HG03045 (cell line): ENCODE data around the gene ZNF710.
"Not testable (repeated sequence)": the region's sequence is repeated elsewhere in the genome, so short reads cannot be mapped to it uniquely, and the experiment has no call there.

Experiments used
- ATAC-seq: cut with Tn5 transposase; IDR thresholded peaks from one replicate; pipeline ENCODE4 v1.9.1; 2021; ENCODE audit warnings: mild to moderate bottlenecking, moderate library complexity; ENCODE audit not compliant: unreplicated experiment

The ZNF710 gene

DNA sequence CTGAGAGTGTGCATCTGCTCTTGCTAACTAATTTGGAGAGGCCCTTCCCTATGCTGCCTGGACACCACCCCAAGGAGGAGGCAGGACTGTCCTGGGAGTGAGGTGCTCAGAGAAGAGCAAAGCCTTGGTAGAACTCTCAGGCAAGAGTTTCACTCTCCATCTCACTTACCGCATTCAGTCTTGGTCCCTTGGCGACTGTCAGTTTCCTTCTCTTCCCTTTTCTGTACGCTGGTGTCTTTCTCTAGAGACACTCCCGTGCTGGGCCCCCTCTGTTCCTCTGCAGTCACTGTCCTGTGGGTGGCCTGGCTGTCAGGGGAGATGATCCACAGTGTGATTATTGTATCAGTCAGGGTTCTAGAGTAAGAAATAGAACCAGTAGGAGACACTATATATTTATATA is 57.2 kb downstream of the ZNF710 start:
- ATAC-seq, result no peak

DNA sequence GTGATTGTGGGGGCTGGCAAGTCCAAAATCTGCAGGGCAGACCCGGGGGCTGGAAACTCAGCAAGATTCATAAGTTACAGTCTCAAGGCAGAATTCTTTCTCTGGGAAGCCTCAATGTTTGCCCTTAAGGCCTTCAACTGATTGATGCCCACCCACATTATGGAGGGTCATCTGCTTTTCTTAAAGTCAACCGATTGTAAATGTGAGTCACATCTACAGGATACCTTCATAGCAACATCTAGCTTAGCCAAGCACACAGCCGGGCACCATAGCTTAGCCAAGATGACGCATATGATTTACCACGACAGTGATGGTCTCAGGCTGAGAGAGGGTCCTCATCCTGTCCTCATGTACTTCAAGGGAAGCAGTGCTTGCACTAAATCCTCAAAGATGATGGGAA is 57.7 kb downstream of the ZNF710 start:
- no peak for ATAC-seq

DNA sequence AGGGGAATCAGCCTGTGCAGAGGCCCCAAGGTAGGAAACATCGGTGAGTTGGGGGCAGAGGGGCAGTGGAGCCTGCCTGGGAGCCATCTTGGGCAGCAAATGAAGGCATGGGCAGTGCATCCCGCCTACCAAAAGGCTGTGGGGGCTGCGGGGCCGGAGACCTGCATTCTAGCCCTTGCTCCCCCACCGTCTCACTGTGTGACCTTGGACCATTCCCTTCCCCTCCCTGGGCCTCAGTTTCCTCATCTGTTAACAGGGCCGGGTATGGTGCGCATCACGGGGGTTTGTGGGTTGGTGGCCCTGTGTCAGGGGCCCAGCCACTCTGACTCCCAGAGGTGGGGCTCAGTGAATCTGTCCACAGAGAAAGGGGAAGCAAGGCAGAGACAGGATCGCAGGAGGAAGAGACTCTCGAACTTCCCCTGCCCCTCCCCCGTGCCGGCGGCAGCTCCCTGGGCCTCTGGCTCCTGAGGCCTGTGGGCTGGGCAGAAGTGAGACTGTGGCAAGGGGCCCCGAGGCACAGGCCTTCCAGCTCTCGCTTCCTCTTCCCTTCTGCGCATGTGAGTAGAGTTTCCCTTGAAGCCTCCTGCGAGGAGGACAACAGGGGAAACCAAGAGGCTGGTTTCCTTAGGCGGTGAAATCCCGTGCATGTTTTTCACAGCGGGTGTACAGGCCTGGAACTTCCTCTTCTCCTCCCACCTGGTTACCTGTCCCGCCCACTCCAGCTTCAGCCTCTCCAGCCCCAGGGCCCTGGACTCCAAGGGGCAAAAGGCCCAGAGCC is 58.3 kb downstream of the ZNF710 start:
- ATAC-seq, result peak; percentile 80

DNA sequence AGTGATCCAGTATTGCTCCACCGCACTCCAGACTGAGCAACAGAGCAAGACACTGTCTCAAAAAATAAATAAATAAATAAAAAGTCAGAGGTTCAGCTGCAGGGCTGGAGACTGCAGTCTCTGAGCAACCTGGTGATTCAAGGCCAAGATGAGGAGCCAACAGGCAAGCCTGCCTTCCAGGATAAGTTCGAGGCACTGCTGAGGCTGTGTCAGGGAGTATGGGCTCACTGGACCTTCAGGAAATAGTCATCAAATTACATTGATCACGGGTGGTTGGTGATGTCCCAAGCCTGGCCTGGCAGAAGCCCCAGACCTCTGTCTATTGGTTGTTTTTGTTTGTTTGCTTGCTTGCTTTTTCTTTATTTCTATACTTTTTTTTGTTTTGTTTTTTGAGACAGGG is 59.7 kb downstream of the ZNF710 start:
- ATAC-seq, result no peak

DNA sequence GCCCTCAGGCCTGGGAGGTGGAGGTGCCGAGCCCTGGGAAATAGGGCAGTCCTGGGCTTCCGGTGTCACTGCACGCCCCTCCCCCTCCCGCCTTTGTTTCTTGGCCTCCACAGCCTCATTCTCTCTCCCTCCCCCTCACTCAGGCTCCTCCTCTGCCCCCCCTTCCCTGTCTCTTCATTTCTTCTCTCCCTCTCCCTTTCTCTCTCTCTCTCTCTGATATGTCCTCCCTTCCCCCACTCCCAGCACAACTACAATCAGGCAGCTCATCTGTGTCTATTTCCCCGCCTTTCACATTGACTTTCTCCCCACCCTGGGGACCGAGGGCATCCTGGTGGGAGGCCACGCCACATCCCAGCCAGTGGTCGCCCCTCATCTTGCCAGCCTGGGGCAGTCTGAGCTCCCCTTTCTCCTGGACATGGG is 60.9 kb downstream of the ZNF710 start:
- no peak for ATAC-seq

DNA sequence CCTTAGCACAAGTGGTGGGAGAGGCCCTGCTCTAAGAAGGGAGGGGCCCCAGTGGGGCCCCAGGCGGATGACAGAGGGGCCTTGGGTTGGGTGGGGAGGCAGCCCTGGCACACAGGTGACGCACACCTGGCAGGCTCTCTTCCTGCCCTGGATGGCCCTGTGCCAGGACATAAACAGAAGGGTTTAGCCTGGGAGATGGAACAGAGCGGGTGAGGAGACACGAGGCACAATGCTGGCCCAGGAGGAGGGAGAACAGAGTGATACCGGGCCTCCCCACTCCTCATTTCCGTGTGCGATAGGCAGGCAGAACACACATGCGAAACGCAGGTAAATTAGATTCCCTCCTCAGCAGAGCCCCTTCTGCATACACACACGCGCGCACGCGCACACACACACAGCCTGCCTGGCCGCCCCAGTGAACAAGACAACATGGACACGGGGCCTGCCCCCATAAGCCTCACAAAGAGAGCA is 61.4 kb downstream of the ZNF710 start:
- no peak for ATAC-seq

DNA sequence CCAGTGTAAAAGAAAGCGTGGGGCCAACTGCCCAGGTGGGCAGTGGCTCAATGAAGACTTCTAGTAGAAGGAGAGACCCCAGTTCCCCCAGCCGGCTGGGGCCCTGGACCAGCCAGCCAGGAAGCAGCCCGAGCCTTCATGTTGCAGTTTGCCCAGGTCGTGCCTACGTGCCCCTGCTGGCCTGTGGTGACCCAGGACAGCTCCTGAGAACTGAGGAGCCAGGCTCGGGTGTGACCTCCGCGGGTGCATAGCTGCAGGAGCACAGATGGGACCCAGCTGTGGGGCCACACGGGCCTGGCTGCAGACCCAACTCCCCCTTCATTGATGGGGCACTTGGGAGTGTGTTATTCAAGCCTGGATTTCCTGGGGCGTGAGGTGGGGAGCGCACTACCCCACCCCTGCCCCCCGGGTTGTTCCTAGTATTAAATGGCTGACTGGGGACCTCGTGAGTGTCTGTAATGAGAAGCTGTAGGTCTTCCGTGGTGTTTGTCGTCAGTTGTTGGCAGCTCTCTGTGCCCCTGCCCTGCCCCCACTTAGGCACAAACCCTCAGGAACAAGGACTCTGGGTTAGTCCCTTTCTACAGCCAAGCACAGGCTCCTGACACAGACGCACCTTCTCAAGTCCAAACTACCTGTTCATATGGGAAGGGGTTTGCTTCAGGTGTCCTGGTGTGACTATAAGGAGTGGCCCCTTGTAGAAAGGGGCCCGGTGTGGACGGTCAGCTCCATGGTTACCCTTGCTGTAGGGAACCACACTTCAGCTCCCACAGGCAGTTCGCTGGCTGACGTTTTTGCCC is 62.0 kb downstream of the ZNF710 start:
- no peak for ATAC-seq

DNA sequence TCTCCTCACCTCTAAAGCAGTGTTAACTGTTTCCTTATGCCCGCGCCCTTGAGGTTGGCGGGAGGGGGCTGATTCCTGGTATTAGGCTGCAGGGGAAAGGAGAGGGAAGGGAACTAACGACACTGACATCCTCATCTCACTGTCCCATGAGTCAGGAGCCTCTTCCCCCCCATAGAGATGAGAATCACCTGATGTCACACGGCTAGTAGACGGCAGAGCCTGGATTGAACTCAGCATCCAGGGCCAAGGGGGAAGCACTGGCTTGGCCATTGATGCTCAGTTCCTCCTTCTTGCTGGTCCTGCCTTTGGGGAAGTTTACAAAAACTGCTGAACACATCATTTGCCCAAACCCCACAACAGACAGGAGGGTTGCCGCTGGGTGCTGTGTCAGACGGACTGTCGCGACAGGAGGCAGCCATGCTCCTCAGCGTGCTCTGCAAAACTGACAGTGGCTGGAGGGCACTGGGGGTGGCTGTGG is 62.7 kb downstream of the ZNF710 start:
- ATAC-seq, result no peak

DNA sequence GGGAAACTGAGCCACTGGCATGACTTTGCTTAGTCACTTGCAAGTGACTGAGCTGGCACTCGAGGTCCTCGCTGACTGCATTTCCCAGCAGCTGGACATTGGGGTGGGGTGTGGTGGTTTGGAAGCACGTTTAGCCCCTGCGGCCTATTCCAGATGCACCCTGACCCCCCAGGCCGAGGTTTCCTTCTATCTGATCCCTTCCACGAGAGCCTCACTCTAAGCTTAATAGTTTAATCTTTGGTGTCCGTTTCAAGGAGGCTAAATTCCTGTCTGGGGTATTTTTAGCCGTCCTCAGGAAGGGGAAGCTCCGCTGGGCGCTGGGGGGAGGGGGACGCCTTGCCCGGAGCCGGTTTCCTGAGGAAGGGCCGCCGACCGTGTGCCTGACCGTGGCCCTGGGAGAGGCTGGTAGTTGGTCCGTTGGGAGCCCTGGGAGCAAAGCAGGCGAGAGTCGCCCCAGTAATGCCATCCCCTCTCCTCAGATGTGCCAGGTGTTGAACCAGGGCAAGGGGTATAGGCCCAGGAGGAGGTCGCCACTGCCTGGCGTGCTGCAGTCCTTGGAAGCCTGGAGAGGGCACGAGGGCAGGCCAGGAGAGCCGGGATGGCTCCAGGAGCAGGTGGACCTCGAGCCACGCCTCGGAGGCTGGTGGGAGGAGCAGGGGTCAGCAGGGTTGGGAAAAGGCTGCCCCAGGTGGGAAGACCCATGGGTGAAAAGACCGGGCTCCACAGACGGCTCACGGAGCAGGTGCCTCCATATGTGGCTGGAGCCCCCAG is 64.0 kb downstream of the ZNF710 start:
- no peak for ATAC-seq

DNA sequence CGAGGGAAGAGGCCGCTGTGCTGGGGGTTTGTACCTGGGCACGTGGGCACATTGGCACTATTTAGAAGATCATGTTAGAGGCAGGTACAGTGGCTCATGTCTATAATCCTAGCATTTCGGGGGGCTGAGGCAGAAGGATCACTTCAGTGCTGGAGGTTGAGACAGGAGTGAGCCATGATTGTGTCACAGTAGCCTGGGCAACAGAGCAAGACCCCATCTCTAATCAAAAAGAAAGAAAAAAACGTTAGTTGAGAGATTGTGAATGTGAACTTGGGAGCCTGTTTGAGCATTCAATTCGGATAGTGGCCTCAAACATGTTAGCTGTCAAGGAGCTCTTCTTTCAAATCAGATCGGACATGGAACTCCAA is 64.5 kb downstream of the ZNF710 start:
- no peak for ATAC-seq

DNA sequence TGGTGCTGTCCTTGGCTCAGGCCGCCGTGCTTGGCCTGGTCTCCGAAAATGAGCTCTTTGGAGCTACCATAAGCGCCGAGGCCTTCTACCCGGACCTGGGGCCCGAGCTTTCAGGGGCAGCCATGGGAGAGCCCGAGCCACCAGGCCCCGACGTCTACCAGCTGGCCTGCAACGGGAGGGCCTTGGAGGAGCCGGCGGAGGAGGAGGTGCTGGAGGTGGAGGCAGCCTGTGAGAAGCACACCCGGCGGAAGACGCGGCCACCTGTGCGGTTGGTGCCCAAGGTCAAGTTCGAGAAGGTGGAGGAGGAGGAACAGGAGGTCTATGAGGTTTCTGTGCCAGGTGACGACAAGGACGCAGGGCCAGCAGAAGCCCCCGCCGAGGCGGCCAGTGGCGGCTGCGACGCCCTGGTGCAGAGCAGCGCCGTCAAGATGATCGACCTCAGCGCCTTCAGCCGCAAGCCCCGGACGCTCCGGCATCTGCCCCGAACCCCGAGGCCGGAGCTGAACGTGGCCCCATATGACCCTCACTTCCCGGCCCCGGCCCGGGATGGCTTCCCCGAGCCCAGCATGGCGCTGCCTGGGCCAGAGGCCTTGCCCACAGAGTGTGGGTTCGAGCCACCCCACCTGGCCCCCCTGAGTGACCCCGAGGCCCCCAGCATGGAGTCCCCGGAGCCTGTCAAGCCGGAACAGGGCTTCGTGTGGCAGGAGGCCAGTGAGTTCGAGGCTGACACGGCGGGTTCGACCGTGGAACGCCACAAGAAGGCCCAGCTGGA is 66.2 kb downstream of the ZNF710 start:
- ATAC-seq, result no peak

DNA sequence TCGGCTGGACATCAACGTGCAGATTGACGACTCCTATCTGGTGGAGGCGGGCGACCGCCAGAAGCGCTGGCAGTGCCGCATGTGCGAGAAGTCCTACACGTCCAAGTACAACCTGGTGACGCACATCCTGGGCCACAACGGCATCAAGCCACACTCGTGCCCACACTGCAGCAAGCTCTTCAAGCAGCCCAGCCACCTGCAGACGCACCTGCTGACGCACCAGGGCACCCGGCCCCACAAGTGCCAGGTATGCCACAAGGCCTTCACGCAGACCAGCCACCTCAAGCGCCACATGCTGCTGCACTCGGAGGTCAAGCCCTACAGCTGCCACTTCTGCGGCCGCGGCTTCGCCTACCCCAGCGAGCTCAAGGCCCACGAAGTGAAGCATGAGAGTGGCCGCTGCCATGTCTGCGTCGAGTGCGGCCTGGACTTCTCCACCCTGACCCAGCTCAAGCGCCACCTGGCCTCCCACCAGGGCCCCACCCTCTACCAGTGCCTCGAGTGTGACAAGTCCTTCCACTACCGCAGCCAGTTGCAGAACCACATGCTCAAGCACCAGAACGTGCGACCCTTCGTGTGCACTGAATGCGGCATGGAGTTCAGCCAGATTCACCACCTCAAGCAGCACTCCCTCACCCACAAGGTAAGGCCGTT is 67.0 kb downstream of the ZNF710 start:
- no peak for ATAC-seq

DNA sequence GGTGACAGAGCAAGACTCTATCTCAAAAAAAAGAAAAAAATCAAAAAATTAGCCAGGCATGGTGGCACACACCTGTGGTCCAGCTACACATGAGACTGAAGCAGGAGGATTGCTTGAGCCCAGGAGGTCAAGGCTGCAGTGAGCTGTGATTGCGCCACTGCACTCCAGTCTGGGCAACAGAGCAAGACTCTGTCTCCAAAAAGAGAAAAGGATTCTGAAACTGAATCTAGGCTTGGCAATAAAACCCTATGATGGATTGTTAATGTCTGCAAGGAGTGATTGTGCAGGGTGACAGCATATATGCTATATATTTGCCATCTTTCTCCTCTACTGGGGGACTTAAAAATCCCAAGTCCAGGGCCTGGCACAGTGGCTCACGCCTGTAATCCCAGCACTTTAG is 69.5 kb downstream of the ZNF710 start:
- not testable (repeated sequence) for ATAC-seq

DNA sequence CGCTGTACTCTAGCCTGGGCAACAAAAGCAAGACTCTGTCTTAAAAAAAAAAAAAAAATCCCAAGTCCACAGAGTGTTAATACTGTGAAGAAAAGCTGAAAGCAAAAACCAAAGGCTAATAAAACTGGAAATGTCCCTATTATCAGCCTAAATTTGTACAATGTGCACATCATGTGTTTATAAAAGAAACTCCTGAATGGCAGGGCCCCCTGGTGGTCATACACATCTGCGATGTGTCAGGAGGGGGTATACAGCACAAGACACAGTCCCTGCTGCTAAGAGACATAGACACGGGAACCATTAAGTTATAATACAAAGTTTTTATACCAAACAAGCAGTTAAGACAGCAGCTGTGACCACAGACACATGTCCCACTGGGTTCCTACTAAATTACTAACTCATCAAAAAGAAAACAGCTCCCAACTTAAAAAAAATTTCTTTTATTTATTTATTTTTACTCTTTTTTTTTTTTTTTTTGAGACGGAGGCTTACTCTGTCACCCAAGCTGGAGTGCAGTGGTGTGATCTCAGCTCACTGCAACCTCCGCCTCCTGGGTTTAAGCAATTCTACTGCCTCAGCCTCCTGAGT is 70.2 kb downstream of the ZNF710 start:
- ATAC-seq, result no peak

DNA sequence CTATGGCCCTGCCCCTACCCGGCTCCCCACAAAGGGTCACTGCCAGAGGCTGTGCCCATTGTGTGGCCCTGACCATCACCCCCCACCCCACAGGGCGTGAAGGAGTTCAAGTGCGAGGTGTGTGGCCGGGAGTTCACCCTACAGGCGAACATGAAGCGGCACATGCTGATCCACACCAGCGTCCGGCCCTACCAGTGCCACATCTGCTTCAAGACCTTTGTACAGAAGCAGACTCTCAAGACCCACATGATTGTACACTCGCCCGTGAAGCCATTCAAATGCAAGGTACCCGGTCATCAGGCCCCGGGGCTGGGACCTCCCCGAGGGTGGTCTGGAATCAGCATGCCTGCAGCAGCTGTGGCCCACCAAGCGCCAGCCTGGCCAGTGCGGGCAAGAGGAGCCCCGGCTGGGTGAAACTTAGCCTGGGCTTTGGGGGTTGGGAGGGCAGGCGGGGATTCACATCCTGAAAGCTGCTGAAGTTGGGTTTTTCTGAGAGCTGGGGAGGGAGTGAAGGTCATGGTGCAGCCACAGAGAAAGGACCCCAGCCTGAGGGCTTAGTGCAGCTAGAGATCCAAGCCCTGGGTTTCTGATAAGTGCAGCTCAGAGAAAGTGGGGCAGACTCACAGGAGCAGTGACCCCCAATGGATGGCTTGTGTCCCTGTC is 72.0 kb downstream of the ZNF710 start:
- ATAC-seq, result no peak

DNA sequence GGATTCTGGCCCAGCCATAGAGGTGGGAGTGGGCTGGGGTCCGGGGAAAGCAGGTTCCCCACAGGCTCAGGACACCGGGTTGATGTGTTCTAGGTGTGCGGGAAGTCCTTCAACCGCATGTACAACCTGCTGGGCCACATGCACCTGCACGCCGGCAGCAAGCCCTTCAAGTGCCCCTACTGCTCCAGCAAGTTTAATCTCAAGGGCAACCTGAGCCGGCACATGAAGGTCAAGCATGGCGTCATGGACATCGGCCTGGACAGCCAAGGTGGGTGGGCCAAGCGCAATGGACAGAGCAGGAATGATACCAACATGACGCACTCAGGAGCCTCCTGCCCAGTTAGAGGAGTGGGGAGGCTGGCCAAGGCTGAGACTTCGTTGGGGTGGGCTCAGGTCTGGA is 72.9 kb downstream of the ZNF710 start:
- ATAC-seq, result no peak

DNA sequence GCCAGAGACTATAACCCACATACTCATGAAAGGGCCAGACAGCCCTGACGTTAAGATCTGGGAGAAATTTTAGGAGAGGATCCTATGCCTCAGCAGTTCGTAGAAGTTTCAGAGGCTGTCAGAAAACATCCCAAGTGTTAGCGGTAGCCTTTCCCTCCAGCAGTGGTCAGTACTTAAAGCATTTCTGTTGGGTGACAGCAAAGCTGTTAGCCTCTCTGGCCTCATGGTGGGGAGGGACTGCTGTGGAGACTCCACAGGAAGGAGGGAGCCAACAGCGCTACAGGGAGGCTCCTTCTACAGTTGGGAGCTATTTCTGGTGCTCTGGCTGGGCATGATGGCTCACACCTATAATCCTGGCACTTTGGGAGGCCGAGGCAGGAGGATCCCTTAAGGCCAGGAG is 73.8 kb downstream of the ZNF710 start:
- no peak for ATAC-seq

DNA sequence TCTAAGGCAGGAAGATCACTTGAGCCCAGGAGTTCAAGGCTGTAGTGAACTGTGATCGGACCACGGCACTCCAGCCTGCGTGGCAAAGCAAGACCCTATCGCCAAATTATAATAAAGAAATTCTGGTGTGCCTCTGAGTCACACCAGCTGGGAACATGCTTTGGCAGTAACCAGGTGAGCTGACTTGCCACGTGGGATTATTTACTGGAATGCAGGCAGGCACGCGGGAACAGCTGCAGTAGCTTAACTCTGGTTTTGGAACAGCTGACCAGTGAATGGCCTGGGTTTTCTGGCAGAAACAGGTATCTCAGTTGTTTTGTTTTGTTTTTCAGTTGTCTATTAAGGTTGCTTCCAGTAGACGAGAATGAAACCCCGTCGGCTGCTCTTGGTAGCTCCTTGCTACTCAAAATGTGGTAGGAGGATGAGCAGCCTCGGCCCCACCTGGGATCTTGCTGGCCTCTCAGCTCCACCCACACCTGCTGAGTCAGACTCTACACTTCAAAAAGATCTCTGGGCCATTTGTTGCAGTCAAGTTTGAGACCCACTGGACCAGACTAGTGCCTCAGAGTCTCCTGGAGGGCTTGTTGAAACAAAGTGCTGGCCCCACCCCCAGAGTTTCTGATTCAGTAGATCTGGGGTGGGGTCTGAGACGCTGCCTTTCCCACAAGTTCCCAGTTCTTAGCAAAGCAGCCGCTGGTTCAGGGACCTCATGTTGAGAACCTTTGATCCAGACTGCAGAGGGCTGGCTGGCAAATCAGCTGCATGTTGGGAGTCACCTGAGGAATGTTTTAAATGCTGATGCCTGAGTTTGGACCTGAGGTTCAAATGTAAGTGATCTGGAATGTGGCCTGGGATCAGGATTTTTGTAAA is 74.5 kb downstream of the ZNF710 start:
- ATAC-seq, result no peak
